Astrocyte (in vitro differentiated cells and primary cell): ENCODE results near the gene VCX2. TPM values are rescaled to one million over a fixed set of nuclear protein-coding genes. Genes with fewer than 3 reads are reported as not detected.

Source experiments
- DNase-seq: peaks from one replicate; pipeline ENCODE4 v3.0.0-alpha.2; 2010; ENCODE audit warnings: low read depth
- FAIRE-seq: peaks from 2 replicates; lab custom pipeline; 2011; peaks lifted over from hg19 to GRCh38; lab: Jason Lieb, UNC
- H2AFZ ChIP-seq: 2 replicates; pipeline ENCODE4 v1.6.0; 2012; ENCODE audit warnings: low read depth, low read length, inconsistent platforms
- H3K27ac ChIP-seq: 2 replicates; pipeline ENCODE4 v1.5.1; 2011; ENCODE audit warnings: low read depth, low read length, inconsistent platforms
- H3K27me3 ChIP-seq: 2 replicates; pipeline ENCODE4 v1.6.0; 2011; ENCODE audit warnings: low read length, inconsistent platforms; ENCODE audit not compliant: insufficient read depth
- H3K36me3 ChIP-seq: 2 replicates; pipeline ENCODE4 v1.5.1; 2011; ENCODE audit warnings: low read length, inconsistent platforms; ENCODE audit not compliant: insufficient read depth
- H3K4me1 ChIP-seq: 2 replicates; pipeline ENCODE4 v1.5.1; 2011; ENCODE audit warnings: low read length, inconsistent platforms; ENCODE audit not compliant: insufficient read depth
- H3K4me2 ChIP-seq: 2 replicates; pipeline ENCODE4 v1.6.0; 2012; ENCODE audit warnings: low read length, inconsistent platforms
- H3K4me3 ChIP-seq: 2 replicates; pipeline ENCODE4 v1.5.1; 2011; ENCODE audit warnings: low read depth, mild to moderate bottlenecking, low read length, inconsistent platforms; ENCODE audit not compliant: insufficient read depth
- H3K79me2 ChIP-seq: 2 replicates; pipeline ENCODE4 v1.6.0; 2012; ENCODE audit warnings: mild to moderate bottlenecking, low read length, inconsistent platforms; ENCODE audit not compliant: insufficient read depth
- H3K9ac ChIP-seq: 2 replicates; pipeline ENCODE4 v1.6.0; 2012; ENCODE audit warnings: mild to moderate bottlenecking, low read length, inconsistent platforms
- H3K9me3 ChIP-seq: 2 replicates; pipeline ENCODE4 v1.5.1; 2012; ENCODE audit warnings: low read depth, mild to moderate bottlenecking, low read length, inconsistent platforms; ENCODE audit not compliant: insufficient read depth
- H4K20me1 ChIP-seq: 2 replicates; pipeline ENCODE4 v1.6.0; 2012; ENCODE audit warnings: low read length, inconsistent platforms; ENCODE audit not compliant: insufficient read depth
- H3K27ac Mint-ChIP-seq: one replicate; pipeline ENCODE4 v1.8.0; 2021; ENCODE audit warnings: mild to moderate bottlenecking, mixed read lengths; ENCODE audit not compliant: unreplicated experiment
- H3K27me3 Mint-ChIP-seq: one replicate; pipeline ENCODE4 v1.8.0; 2021; ENCODE audit warnings: low read depth, mixed read lengths; ENCODE audit not compliant: unreplicated experiment
- H3K36me3 Mint-ChIP-seq: one replicate; pipeline ENCODE4 v1.8.0; 2021; ENCODE audit warnings: low read depth, mixed read lengths; ENCODE audit not compliant: unreplicated experiment
- H3K4me1 Mint-ChIP-seq: one replicate; pipeline ENCODE4 v1.8.0; 2021; ENCODE audit warnings: low read depth, mixed read lengths; ENCODE audit not compliant: unreplicated experiment
- H3K4me3 Mint-ChIP-seq: one replicate; pipeline ENCODE4 v1.8.0; 2021; ENCODE audit warnings: mild to moderate bottlenecking, moderate library complexity, mixed read lengths; ENCODE audit not compliant: unreplicated experiment
- H3K9me3 Mint-ChIP-seq: one replicate; pipeline ENCODE4 v1.8.0; 2021; ENCODE audit warnings: mild to moderate bottlenecking, mixed read lengths; ENCODE audit not compliant: unreplicated experiment
- EZH2 ChIP-seq: IDR thresholded peaks from 2 replicates; pipeline ENCODE4 v1.6.1; 2012; ENCODE audit warnings: mild to moderate bottlenecking, low read length, inconsistent platforms; ENCODE audit not compliant: insufficient read depth
- total RNA-seq: library from RNA; stranded (reverse); gene quantifications from 2 replicates; pipeline ENCODE4 v1.2.1, GENCODE V29; 2021
- TF ChIP-seq, protein P1 (sequence below): IDR thresholded peaks from 2 replicates; pipeline ENCODE4 v1.5.1; 2011; ENCODE audit warnings: low read depth, mild to moderate bottlenecking, inconsistent platforms, low read length, moderate library complexity; ENCODE audit not compliant: insufficient read depth

The VCX2 gene
- total RNA-seq, 1 donor from 2014 or later, result not detected

- Histone ChIP-seq H3K9me3 (no peaks in the 10 kb centered on the region), H3K79me2 (no peaks in the 10 kb centered on the region), H3K9ac (no peak overlapping the region), H3K36me3 (no peaks in the 10 kb centered on the region), H3K4me3 (no peak overlapping the region), H4K20me1 (no peaks in the 10 kb centered on the region), H3K4me2 (peak overlapping the region; percentile 41), H3K27me3 (no peaks in the 10 kb centered on the region), H2AFZ (no peak overlapping the region), H3K4me1 (peaks cover 6% of the 10 kb centered on the region), H3K27ac (peak overlapping the region; percentile 33)
- Mint-ChIP-seq H3K36me3 (no peaks in the 10 kb centered on the region), H3K4me1 (no peaks in the 10 kb centered on the region), H3K27me3 (no peaks in the 10 kb centered on the region), H3K9me3 (no peaks in the 10 kb centered on the region), H3K4me3 (no peak overlapping the region), H3K27ac (no peak overlapping the region)
- no peak for FAIRE-seq
- no peak for TF ChIP-seq EZH2
- TF ChIP-seq, protein P1, sequence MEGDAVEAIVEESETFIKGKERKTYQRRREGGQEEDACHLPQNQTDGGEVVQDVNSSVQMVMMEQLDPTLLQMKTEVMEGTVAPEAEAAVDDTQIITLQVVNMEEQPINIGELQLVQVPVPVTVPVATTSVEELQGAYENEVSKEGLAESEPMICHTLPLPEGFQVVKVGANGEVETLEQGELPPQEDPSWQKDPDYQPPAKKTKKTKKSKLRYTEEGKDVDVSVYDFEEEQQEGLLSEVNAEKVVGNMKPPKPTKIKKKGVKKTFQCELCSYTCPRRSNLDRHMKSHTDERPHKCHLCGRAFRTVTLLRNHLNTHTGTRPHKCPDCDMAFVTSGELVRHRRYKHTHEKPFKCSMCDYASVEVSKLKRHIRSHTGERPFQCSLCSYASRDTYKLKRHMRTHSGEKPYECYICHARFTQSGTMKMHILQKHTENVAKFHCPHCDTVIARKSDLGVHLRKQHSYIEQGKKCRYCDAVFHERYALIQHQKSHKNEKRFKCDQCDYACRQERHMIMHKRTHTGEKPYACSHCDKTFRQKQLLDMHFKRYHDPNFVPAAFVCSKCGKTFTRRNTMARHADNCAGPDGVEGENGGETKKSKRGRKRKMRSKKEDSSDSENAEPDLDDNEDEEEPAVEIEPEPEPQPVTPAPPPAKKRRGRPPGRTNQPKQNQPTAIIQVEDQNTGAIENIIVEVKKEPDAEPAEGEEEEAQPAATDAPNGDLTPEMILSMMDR, result no peak
- peak; percentile 96 for DNase-seq
These were observed 30.8 kb upstream of the VCX2 start for GRCh38 chrX:8201896-8202331.

GRCh38 chrX:8196776-8197175 is 25.7 kb upstream of the VCX2 start:
- FAIRE-seq, result no peak

GRCh38 chrX:8194216-8194615 is 23.1 kb upstream of the VCX2 start:
- H3K4me3 Mint-ChIP-seq, result no peak overlapping the region

More at GRCh38 chrX:8196776-8197175, 25.7 kb upstream of the VCX2 start:
- Histone ChIP-seq H3K27ac (no peak overlapping the region), H3K27me3 (no peaks in the 10 kb centered on the region), H3K79me2 (no peaks in the 10 kb centered on the region), H3K36me3 (no peaks in the 10 kb centered on the region), H3K4me1 (peaks cover 4% of the 10 kb centered on the region), H3K4me2 (no peak overlapping the region), H2AFZ (no peak overlapping the region), H4K20me1 (no peaks in the 10 kb centered on the region), H3K9ac (no peak overlapping the region), H3K9me3 (no peaks in the 10 kb centered on the region), H3K4me3 (no peak overlapping the region)
- no peaks in the 10 kb centered on the region for H3K36me3 Mint-ChIP-seq
- H3K27me3 Mint-ChIP-seq, result no peaks in the 10 kb centered on the region
- no peaks in the 10 kb centered on the region for H3K9me3 Mint-ChIP-seq
- no peak overlapping the region for H3K4me3 Mint-ChIP-seq
- H3K27ac Mint-ChIP-seq, result no peak overlapping the region
- H3K4me1 Mint-ChIP-seq, result no peaks in the 10 kb centered on the region
- no peak for TF ChIP-seq EZH2
- DNase-seq, result no peak

More at GRCh38 chrX:8194216-8194615, 23.1 kb upstream of the VCX2 start:
- Histone ChIP-seq H2AFZ (no peak overlapping the region), H3K9me3 (no peaks in the 10 kb centered on the region), H3K4me2 (no peak overlapping the region), H3K9ac (no peak overlapping the region), H3K27me3 (no peaks in the 10 kb centered on the region), H3K4me3 (no peak overlapping the region), H3K27ac (no peak overlapping the region), H4K20me1 (no peaks in the 10 kb centered on the region), H3K4me1 (no peaks in the 10 kb centered on the region), H3K36me3 (no peaks in the 10 kb centered on the region), H3K79me2 (no peaks in the 10 kb centered on the region)
- Mint-ChIP-seq H3K27ac (no peak overlapping the region), H3K9me3 (no peaks in the 10 kb centered on the region), H3K4me1 (no peaks in the 10 kb centered on the region), H3K27me3 (no peaks in the 10 kb centered on the region), H3K36me3 (no peaks in the 10 kb centered on the region)
- FAIRE-seq, result no peak
- TF ChIP-seq, protein P1, result no peak
- TF ChIP-seq EZH2, result no peak
- no peak for DNase-seq
